Measurements from ENCODE around the gene SLC36A3. TPM values are rescaled to one million over a fixed set of nuclear protein-coding genes. Genes with fewer than 3 reads are reported as not detected.
"Not testable (repeated sequence)": the region's sequence is repeated elsewhere in the genome, so short reads cannot be mapped to it uniquely, and the experiment has no call there.

The SLC36A3 gene
- polyA plus RNA-seq, 2 donors: not detected

- no peak overlapping the region for H3K27ac ChIP-seq (ENCODE audit: low read depth in 2 of 2, low read length in 1 of 2)
- 49 to 59% methylated on average over 2 of the region's 2 CpGs for WGBS, 2 donors
- no peaks in the 10 kb centered on the region for H3K36me3 ChIP-seq (ENCODE audit: control insufficient read depth in 2 of 2, insufficient read depth in 2 of 2, low read length in 1 of 2)
- no peaks in the 10 kb centered on the region for H3K27me3 ChIP-seq (ENCODE audit: control insufficient read depth in 1 of 2, insufficient read depth in 2 of 2, low read length in 2 of 2)
- peaks cover 0 to 2% of the 10 kb centered on the region in 2 donors for H3K4me1 ChIP-seq (ENCODE audit: control insufficient read depth in 2 of 2, insufficient read depth in 2 of 2, low read length in 1 of 2)
- no peak overlapping the region for H3K4me3 ChIP-seq (ENCODE audit: low read depth in 1 of 2, low read length in 2 of 2)
- no peaks in the 10 kb centered on the region for H3K9me3 ChIP-seq (ENCODE audit: control insufficient read depth in 2 of 2, insufficient read depth in 1 of 2, low read depth in 1 of 2, low read length in 1 of 2)
These were observed 54.9 kb downstream of the SLC36A3 start for GRCh38 chr5:151248651-151249050.

- no peak overlapping the region for H3K27ac ChIP-seq (ENCODE audit: low read depth in 2 of 2, low read length in 1 of 2)
- H3K4me1 ChIP-seq (ENCODE audit: control insufficient read depth in 2 of 2, insufficient read depth in 2 of 2, low read length in 1 of 2): peaks cover 0 to 2% of the 10 kb centered on the region in 2 donors
- no peaks in the 10 kb centered on the region for H3K36me3 ChIP-seq (ENCODE audit: control insufficient read depth in 2 of 2, insufficient read depth in 2 of 2, low read length in 1 of 2)
- H3K4me3 ChIP-seq (ENCODE audit: low read depth in 1 of 2, low read length in 2 of 2): no peak overlapping the region
- no peaks in the 10 kb centered on the region for H3K27me3 ChIP-seq (ENCODE audit: control insufficient read depth in 1 of 2, insufficient read depth in 2 of 2, low read length in 2 of 2)
- 76 to 86% methylated on average over 4 of the region's 4 CpGs for WGBS, 2 donors
- H3K9me3 ChIP-seq (ENCODE audit: control insufficient read depth in 2 of 2, insufficient read depth in 1 of 2, low read depth in 1 of 2, low read length in 1 of 2): no peaks in the 10 kb centered on the region
These were observed 57.8 kb downstream of the SLC36A3 start for GRCh38 chr5:151245680-151246219.

DNA sequence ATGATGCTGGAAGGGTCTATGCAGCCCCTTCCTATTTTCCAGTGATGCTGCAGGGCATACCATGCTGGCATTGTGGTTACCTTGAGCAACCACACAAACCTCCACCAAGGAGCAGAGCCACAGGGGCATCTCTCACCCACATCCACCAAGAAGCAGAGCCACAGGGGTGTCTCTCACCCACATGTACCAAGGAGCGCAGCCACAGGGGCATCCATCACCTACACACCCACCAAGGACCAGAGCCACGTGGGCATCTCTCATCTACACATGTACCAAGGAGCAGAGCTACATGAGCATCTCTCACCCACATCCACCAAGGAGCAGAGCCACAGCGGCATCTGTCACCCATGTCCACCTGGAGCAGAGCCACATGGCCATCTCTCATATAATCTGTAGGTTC is 59.4 kb downstream of the SLC36A3 start:
- Histone ChIP-seq H3K4me3 (ENCODE audit: low read depth in 1 of 2, low read length in 2 of 2) (no peak overlapping the region), H3K9me3 (ENCODE audit: control insufficient read depth in 2 of 2, insufficient read depth in 1 of 2, low read depth in 1 of 2, low read length in 1 of 2) (no peaks in the 10 kb centered on the region), H3K27me3 (ENCODE audit: control insufficient read depth in 1 of 2, insufficient read depth in 2 of 2, low read length in 2 of 2) (no peaks in the 10 kb centered on the region), H3K27ac (ENCODE audit: low read depth in 2 of 2, low read length in 1 of 2) (no peak overlapping the region), H3K4me1 (ENCODE audit: control insufficient read depth in 2 of 2, insufficient read depth in 2 of 2, low read length in 1 of 2) (peaks cover 0 to 2% of the 10 kb centered on the region in 2 donors), H3K36me3 (ENCODE audit: control insufficient read depth in 2 of 2, insufficient read depth in 2 of 2, low read length in 1 of 2) (no peaks in the 10 kb centered on the region)
- 89 to 92% methylated on average over 3 of the region's 3 CpGs for WGBS, 2 donors

DNA sequence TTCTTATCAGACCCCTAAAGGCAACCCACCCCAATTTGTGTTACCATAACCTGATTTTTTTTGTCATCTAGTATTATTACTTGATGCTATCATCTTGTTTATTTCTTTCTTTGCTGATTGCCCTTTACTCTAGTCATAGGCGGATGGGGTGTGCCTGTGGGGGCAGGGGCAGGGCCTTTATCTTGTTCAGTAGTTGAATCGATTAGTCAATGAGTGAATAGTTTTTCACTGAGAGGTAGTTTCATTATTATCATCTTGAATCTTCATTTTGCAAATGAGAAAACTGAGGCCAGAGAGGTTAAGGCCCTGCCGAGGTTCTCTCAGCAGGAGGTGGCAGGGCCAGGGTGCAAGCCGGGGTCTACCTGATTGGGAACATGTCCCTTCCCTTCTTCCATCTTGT is 60.0 kb downstream of the SLC36A3 start:
- Histone ChIP-seq H3K27ac (ENCODE audit: low read depth in 2 of 2, low read length in 1 of 2) (no peak overlapping the region), H3K4me1 (ENCODE audit: control insufficient read depth in 2 of 2, insufficient read depth in 2 of 2, low read length in 1 of 2) (no peaks in the 10 kb centered on the region), H3K36me3 (ENCODE audit: control insufficient read depth in 2 of 2, insufficient read depth in 2 of 2, low read length in 1 of 2) (no peaks in the 10 kb centered on the region), H3K27me3 (ENCODE audit: control insufficient read depth in 1 of 2, insufficient read depth in 2 of 2, low read length in 2 of 2) (no peaks in the 10 kb centered on the region), H3K4me3 (ENCODE audit: low read depth in 1 of 2, low read length in 2 of 2) (no peak overlapping the region), H3K9me3 (ENCODE audit: control insufficient read depth in 2 of 2, insufficient read depth in 1 of 2, low read depth in 1 of 2, low read length in 1 of 2) (no peaks in the 10 kb centered on the region)
- 87 to 88% methylated on average over 4 of the region's 4 CpGs for WGBS, 2 donors

- no peaks in the 10 kb centered on the region for H3K36me3 ChIP-seq (ENCODE audit: control insufficient read depth in 2 of 2, insufficient read depth in 2 of 2, low read length in 1 of 2)
- no peaks in the 10 kb centered on the region for H3K27me3 ChIP-seq (ENCODE audit: control insufficient read depth in 1 of 2, insufficient read depth in 2 of 2, low read length in 2 of 2)
- no peak overlapping the region for H3K27ac ChIP-seq (ENCODE audit: low read depth in 2 of 2, low read length in 1 of 2)
- H3K9me3 ChIP-seq (ENCODE audit: control insufficient read depth in 2 of 2, insufficient read depth in 1 of 2, low read depth in 1 of 2, low read length in 1 of 2): no peaks in the 10 kb centered on the region
- no peak overlapping the region for H3K4me3 ChIP-seq (ENCODE audit: low read depth in 1 of 2, low read length in 2 of 2)
- 84 to 89% methylated on average over 4 of the region's 4 CpGs for WGBS, 2 donors
- H3K4me1 ChIP-seq (ENCODE audit: control insufficient read depth in 2 of 2, insufficient read depth in 2 of 2, low read length in 1 of 2): no peaks in the 10 kb centered on the region
These were observed 60.4 kb downstream of the SLC36A3 start for GRCh38 chr5:151243127-151243526.

DNA sequence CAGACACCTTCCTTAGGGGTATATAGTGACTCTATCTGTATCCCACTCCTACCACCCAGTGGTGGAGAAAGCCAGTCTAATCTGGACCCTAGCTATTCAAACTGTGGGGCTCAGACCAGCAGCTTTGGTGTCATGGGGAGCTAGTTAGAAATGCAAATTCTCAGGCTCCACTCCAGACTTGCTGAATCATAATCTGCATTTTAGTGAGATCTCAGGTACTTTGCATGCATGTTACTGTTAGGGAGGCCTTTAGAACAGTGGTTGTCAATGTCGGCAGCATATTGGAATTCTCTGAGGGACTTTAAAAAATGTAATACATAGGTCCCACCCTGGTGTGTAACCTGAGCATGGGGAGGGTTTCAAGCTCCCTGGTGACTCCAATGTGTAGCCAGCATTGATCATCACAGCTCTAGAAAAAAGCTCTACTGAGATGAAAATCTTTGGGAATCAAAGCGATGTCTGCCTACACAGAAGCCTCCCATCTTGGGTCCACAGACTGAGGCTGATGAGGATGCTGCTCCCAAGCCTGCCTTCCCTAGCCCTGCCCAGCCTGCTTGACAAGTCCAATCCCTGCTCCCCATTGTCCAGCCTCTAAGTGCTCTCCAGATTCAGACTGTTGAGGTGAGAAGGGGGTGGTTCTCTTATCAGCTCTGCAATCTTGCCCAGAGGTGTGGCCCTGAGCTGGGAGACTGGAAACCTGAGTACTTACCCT is 62.5 kb downstream of the SLC36A3 start:
- Histone ChIP-seq H3K4me3 (ENCODE audit: low read depth in 1 of 2, low read length in 2 of 2) (no peak overlapping the region), H3K9me3 (ENCODE audit: control insufficient read depth in 2 of 2, insufficient read depth in 1 of 2, low read depth in 1 of 2, low read length in 1 of 2) (no peaks in the 10 kb centered on the region), H3K27me3 (ENCODE audit: control insufficient read depth in 1 of 2, insufficient read depth in 2 of 2, low read length in 2 of 2) (no peaks in the 10 kb centered on the region), H3K27ac (ENCODE audit: low read depth in 2 of 2, low read length in 1 of 2) (no peak overlapping the region), H3K4me1 (ENCODE audit: control insufficient read depth in 2 of 2, insufficient read depth in 2 of 2, low read length in 1 of 2) (no peaks in the 10 kb centered on the region), H3K36me3 (ENCODE audit: control insufficient read depth in 2 of 2, insufficient read depth in 2 of 2, low read length in 1 of 2) (no peaks in the 10 kb centered on the region)
- 85 to 91% methylated on average over 2 of the region's 2 CpGs for WGBS, 2 donors

DNA sequence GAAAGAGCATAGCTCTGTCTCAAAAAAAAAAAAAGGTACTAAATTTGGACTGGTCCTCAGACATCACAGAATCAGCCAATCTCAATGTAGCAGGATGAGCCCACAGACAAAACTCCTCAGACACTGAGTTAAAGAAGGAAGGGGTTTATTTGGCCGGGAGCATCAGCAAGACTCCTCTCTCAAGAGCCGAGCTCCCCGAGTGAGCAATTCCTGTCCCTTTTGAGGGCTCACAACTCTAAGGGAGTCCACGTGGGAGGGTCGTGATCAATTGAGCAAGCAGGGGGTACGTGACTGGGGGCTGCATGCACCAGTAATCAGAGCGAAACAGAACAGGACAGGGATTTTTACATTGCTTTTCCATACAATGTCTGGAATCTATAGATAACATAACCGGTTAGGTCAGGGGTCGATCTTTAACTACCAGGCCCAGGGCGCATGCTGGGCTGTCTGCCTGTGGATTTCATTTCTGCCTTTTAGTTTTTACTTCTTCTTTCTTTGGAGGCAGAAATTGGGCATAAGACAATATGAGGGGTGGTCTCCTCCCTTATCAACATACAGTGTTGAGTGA is 63.2 kb downstream of the SLC36A3 start:
- not testable (repeated sequence) for H3K36me3 ChIP-seq (ENCODE audit: control insufficient read depth in 2 of 2, insufficient read depth in 2 of 2, low read length in 1 of 2); H3K27ac ChIP-seq (ENCODE audit: low read depth in 2 of 2, low read length in 1 of 2); H3K4me1 ChIP-seq (ENCODE audit: control insufficient read depth in 2 of 2, insufficient read depth in 2 of 2, low read length in 1 of 2); H3K9me3 ChIP-seq (ENCODE audit: control insufficient read depth in 2 of 2, insufficient read depth in 1 of 2, low read depth in 1 of 2, low read length in 1 of 2); H3K27me3 ChIP-seq (ENCODE audit: control insufficient read depth in 1 of 2, insufficient read depth in 2 of 2, low read length in 2 of 2); H3K4me3 ChIP-seq (ENCODE audit: low read depth in 1 of 2, low read length in 2 of 2)
- 86 to 90% methylated on average over 10 of the region's 10 CpGs for WGBS, 2 donors

- no peaks in the 10 kb centered on the region for H3K27me3 ChIP-seq (ENCODE audit: control insufficient read depth in 1 of 2, insufficient read depth in 2 of 2, low read length in 2 of 2)
- no peaks in the 10 kb centered on the region for H3K9me3 ChIP-seq (ENCODE audit: control insufficient read depth in 2 of 2, insufficient read depth in 1 of 2, low read depth in 1 of 2, low read length in 1 of 2)
- peaks cover 0 to 2% of the 10 kb centered on the region in 2 donors for H3K4me1 ChIP-seq (ENCODE audit: control insufficient read depth in 2 of 2, insufficient read depth in 2 of 2, low read length in 1 of 2)
- no peak overlapping the region for H3K4me3 ChIP-seq (ENCODE audit: low read depth in 1 of 2, low read length in 2 of 2)
- no peaks in the 10 kb centered on the region for H3K36me3 ChIP-seq (ENCODE audit: control insufficient read depth in 2 of 2, insufficient read depth in 2 of 2, low read length in 1 of 2)
- WGBS, 2 donors: 23 to 24% methylated on average over 17 of the region's 17 CpGs
- H3K27ac ChIP-seq (ENCODE audit: low read depth in 2 of 2, low read length in 1 of 2): peak overlapping the region; percentile 20 to 55
These were observed 64.2 kb downstream of the SLC36A3 start for GRCh38 chr5:151239237-151239861.

- Histone ChIP-seq H3K27me3 (ENCODE audit: control insufficient read depth in 1 of 2, insufficient read depth in 2 of 2, low read length in 2 of 2) (no peaks in the 10 kb centered on the region), H3K4me1 (ENCODE audit: control insufficient read depth in 2 of 2, insufficient read depth in 2 of 2, low read length in 1 of 2) (peaks cover 0 to 2% of the 10 kb centered on the region in 2 donors), H3K36me3 (ENCODE audit: control insufficient read depth in 2 of 2, insufficient read depth in 2 of 2, low read length in 1 of 2) (no peaks in the 10 kb centered on the region), H3K4me3 (ENCODE audit: low read depth in 1 of 2, low read length in 2 of 2) (no peak overlapping the region), H3K27ac (ENCODE audit: low read depth in 2 of 2, low read length in 1 of 2) (peak overlapping the region; percentile 21 to 69), H3K9me3 (ENCODE audit: control insufficient read depth in 2 of 2, insufficient read depth in 1 of 2, low read depth in 1 of 2, low read length in 1 of 2) (no peaks in the 10 kb centered on the region)
- WGBS, 2 donors: 43 to 50% methylated on average over 13 to 14 of the region's 14 CpGs
These were observed 65.2 kb downstream of the SLC36A3 start for GRCh38 chr5:151238303-151238741.

Measured in esophagus (tissue), 2 donors.